HG03175 (cell line): ENCODE measurements around the gene ACHE.

Experiments
- ATAC-seq: cut with Tn5 transposase; IDR thresholded peaks from one replicate; pipeline ENCODE4 v1.9.1; 2021; ENCODE audit warnings: mild to moderate bottlenecking, moderate library complexity; ENCODE audit not compliant: unreplicated experiment

Gene ACHE

DNA sequence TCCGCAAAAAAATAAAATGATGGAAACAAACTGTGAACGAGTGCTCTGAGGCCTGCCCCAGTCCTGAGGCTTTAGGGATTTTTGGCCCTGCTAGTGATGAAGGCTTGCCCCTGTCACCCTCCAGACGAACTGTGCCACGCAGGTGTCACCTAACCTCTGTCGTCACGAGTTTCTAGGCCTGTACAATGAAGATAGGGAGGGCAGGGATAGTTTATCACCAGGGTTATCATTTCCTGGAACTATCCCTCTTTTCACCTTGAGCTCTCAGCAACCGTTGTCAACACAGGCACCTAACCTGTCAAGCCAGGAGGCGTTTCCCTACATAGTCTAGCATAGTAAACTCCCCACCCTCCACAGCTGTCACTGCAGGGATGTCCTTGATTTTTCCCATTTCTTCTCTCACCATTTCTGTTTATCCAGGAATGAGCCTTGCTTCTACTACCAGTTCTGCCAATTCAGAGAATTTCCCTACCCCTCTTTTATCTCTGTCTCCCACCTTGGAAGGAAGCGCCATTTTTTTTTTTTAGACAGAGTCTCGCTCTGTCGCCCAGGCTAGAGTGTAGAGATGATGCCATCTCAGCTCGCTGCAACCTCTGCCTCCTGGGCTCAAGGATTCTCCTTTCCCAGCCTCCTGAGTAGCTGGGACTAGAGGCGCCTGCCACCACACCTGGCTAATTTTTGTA is 2.2 kb upstream of the ACHE start:
- no peak for ATAC-seq

DNA sequence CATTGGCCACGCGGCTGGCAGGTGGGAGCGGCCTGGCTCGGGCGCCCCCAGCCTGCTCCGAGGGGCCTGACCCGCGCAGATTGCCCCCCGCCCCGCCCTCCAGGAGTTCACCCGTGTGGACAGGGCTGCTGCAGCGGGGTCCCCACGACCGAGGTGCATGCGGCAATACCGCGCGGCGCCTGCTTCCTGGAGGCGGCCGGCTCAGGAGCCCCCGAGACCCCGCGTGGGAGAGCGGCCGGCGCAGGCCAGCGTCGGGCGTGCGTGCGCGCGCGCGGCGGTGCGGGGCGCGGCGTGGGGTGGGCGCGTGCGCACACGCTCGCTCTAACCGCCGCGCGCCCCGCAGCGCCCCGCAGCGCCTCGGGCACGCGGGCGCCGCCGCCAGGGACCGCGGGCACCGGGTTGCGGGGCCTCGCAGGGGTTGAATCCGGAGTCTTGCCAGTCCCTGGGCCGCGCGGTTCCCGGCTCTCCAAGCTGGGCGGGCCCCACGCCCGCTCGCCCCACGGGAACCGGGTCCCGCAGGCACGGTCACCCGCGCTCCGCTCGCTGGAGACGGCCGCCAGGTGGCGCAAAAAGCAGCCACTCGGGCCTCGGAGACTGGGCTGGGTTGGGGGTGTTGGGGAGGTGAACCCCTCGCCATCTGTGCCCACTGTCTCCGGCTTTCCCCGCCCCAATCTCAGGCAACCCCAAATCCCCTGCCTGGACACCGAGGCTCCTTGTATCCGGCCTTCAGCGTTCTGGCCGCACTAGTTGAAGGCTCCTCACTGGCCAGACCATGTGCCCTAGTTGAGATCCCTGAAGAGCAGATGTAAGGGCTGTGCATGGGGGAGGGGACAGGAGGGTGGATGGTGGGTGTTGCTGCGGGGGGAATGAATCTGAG is 1.3 kb upstream of the ACHE start:
- no peak for ATAC-seq

DNA sequence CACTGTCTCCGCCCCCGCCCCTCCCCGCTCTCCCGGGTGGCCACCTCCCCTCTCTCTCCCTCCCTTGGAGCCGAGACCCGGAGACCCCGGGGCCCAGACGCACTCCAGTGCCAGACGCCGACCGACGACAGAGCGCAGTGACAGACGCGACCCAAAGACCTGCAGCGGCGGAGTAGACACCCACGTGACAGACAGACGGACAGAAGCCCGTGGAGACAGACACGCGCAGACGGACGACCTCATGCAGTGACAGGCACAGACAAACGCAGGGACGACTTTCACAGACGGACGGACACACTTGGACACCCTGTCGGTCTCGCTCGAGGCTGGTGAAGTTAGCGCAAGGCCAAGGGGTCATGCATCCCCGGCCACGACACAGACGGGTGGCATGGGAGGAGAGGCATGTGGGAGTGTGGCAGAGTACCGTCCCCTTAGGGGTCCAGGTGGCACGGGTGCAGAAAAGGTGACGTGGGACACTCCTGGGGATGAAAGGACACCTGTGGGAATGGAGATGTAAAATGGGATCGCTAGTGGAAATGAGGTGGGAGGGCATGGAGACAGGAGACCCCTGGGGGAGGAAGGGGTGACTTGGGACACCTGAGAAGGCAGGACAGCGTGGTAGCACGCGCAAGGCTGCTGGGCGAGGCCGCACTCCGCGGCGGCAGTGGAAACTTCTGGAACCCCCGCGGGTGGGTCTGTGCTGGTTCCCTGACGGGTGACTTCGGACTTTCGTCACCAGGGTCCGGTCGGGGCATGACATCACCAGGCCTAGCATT is 456 bp upstream of the ACHE start:
- no peak for ATAC-seq

DNA sequence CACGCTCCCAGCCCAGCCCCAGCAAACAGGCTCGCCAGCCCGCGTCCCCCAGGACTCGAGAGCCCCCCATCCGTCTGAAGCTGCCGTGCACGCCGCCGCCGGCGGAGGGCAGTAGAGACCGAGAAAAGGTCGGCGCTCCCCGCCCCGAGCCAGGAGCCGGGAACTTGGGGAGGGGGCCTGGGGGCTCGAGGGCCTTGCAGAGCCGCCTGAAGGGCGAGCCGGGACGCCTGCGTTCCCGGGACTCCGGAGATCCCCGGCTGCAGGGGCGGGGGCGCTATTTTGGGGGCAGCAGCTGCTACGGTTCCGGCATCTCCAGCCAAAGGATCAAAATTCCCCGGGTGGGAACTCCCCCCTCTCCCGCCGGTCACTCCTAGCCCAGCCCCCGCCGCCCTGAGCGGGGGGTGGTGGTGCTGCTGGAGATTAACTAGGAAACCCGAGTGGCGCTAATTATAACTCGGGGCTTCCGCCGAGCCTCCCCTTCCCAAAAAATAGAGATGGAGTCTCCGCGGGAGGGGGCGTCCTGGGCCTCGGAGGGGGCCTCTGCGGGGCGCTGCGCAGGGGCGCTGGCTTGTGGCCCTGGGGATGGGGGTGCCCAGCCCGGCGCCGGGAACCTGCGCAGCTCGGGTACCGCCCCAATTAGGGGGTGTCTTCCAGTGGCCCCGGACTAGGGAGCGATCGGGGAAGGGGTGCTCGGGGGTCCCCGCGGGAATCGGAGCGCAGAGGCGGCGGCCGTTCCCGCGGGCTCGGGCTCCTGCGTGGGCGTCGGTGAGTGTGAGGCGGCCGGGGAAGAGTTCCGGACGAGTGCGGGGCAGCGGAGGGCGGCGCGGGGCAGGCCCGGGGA is 608 bp downstream of the ACHE start:
- no peak for ATAC-seq

DNA sequence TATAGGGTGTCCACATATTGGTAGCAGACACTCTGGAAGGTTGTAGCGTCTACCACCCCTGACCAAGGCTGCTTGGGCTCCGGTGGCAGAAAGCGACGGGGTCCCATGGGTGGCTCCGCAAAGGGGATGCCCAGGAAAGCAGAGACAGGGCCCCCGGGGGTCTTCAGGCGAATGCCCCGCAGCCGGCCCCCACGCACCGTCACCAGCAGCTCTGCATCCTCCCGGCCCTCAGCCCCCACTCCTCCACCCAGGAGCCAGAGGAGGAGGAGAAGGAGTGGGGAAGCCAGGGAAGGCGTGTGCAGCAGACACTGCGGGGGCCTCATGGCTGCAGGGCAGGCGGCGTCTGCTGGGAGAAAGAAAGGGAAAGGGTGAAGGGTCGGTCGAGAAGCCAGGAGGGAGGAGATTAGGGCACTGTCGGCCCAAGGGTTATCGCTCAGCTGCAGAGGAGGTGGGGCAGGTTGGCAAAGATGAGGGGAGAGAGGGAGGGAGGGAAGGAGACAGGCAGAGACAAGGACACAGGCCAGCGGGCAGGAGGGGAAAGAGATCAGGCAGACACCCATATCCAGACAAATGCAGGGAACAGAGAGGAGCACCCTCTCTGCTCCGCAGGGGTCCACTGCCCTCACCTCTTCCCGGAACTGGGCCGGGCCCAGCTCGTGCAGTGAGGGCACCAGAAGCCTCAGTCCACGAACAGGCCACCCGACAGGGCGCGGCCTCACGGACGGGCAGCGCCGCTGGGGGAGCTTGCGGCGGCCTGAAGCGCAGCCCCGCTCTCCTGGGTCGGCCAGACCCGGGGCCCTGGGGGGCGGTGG is 1.6 kb downstream of the ACHE start:
- no peak for ATAC-seq

DNA sequence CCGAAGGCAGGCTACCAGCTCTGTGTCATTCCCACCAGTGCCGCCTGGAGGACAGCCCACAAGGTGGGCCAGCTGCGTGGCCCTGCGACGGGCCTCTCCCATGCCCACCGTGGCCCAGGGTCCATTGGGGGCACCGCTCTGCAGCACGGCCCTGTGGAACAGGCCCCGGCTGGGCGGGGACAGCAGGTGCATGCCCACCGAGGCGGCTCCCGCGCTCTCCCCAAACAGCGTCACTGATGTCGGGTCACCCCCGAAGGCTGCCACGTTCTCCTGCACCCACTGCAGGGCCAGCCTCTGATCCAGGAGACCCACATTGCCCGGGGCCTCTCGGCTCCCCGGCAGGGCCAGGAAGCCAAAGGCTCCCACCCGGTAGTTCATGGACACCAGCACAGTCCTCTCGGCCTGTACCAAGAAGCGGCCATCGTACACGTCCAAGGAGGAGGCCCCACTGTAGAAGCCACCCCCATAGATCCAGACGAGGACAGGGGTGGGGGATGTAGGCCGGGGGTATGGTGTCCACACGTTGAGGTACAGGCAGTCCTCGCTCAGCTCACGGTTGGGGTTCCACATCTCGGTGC is 2.3 kb downstream of the ACHE start:
- no peak for ATAC-seq

DNA sequence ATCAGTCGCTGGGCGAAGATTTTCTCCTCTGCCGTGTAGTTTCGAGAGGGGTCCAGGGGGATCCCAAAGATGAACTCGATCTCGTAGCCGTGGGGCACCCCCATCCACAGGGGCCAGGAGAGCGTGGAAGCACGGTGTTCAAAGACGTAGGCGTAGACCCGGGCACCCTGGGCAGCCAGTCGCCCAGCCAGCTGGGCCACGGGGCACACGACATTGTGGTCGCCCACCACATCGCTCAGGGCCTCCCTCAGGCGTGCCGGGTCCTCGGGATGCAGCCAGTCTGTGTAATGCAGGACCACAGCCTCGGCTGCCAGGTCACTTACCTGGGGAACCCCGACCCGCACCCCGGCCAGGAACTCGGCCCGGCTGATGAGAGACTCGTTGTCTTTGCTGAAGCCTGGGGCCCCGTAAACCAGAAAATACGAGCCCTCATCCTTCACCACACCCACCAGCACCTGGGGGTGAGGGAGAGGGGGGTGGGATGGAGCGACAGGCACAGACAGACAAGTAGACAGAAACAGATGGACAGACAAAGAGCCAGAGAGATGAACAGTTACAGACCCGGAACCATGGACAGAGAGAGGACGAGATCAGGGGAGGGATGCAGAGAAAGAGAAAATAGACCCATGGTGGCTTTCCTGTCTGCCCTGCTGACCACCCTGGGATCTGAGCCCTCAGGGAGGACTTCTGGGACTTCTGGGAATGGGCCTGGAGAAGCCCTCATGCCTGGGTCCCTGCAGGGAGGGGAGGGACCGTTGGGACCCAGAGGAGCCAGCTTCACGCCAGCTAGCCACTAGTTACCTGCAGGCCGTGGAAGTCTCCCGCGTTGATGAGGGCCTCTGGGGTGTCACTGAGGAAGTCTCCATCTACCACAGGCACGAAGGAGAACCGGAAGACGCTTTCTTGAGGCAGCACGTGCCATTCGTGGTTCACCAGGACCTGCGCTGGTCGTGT is 3.0 kb downstream of the ACHE start:
- ATAC-seq: no peak

DNA sequence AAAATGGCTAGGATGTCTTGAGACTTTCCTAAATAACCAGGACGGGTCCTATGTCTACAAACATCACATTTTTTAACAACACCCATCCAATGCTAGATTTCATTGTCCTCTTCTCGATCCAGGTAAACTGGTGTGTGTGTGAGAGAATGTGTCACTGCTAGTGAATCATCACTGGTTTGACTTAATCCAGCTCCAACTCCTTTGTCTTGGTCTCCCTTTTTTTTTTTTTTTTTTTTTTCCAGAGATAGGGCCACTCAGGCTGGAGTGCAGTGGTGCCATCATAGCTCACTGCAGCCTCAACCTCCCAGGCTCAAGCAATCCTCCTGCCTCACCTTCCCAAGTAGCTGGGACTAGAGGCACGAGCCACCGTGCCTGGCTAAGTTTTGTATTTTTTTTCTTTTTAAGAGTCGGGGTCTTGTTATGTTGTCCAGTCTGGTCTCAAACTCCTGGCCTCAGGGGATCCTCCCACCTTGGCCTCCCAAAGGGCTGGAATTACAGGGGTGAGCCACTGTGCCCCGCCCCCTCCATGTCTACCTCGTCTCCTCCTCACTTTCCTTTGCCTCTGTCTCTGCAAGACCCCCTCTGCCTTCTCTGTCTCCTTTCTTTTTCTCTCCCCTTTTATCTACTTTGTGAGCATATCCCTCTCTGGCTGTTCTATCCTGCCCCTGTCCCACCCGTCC is 4.0 kb downstream of the ACHE start:
- no peak for ATAC-seq

DNA sequence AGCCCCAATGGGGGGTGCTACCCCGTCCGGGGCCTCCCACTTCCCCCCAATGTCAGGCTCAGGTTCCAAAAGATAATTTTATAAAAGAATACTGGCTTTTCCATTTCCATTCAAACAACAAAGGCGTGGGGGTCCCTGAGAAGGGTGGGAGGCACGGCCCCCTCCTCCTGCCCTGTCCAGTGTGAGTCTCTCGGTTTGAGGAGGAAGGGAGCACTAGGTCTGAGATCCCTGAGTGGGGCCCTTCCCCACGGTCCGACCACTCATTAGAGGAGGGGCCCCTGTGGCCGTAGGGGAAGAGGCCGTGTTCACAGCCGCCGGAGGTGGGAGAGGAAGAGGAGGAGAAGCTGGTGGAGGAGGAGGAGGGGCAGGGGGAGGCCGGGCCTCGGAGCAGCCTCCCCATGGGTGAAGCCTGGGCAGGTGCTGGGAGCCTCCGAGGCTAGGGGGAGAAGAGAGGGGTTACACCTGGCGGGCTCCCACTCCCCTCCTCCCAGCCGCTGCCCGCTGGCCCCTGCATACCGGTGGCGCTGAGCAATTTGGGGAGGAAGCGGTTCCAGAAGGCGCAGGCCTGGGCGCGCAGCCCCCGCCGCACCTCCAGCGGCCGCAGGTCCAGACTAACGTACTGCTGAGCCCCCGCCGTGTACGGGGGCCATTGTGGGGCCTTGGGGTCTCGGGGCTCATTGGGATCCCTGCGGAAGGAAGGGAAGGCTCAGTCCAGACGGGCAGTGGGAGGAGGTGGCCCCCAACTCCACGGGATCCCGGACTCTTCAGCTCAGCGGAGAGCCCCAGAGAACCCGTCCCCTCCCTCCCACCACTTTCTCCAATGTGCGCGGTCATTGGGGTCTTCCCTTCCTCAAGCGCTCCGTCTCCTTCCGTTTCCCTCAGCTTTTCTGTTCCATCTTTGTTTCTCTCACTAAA is 4.8 kb downstream of the ACHE start:
- ATAC-seq: no peak

DNA sequence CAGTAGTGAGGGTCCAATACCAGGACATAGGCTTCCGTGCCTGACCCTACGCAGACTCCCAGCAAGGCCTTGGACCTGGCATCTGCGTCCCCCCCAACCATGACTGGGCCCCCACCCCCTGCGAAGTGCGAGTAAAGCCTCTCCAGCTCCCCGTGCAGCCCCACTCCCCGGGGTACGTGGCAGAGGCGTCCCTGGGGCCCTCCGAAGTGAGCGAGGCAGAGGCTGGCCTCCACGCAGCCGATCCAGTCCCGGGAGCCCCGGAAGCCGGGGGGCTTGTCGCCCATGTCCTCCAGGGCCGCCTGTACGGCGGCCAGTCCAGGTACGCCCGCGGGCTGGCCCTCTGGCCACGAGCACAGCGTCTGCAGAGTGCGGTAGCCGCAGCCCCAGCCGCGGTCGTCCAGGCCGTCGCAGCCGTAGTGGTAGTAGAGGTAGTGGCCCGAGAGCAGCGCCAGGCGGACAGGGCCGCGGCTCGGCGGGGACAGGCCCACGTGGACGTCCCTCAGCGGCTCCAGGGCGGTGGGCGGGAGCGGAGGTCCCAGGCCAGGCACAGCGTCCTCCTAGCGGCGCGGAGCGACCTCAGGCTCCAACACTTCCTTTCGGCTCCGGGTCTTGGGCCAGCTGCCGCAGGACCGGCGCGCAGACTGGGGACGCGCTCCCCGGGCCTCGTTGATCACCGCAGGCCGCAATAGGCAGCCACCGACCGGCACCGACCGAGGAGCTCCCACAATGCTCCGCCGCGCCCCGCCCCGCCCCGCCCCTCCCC is 6.5 kb downstream of the ACHE start, which contains the start of gene UFSP1:
UFSP1 (minus strand) TSS at position 728 of the 763 bp plus-strand sequence; CDS start at position 284, 444 bp downstream.
- ATAC-seq: peak; percentile 23

DNA sequence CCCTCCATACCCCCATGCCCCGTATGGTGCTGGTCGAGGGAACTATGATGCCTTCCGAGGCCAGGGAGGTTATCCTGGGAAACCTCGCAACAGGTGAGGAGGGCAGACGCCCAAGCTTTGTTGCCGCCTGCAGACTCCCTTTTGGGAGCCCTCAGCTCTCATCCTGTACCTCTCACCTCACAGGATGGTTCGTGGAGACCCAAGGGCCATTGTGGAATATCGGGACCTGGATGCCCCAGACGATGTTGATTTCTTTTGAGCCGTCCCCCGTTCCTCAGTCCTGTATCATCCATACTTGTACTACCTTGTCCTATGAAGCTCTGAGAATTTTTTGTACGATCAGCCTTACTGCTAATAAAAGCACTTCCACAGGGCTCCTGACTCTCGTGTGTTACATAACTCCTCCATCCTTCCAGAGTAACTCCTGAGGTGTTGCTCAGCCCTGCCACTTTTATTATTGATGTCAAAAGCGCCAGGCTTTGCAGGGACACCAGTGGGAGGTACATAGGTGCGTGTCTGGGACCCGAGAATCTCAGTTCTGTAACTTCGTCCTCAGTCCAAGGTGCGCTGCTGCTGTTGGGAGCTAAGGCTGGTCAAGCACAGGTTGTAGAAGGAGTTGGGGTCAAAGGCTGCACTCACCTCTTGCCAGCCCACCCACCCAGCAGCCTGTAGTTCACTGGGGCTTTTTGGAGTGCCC is 7.2 kb downstream of the ACHE start:
- ATAC-seq: no peak

DNA sequence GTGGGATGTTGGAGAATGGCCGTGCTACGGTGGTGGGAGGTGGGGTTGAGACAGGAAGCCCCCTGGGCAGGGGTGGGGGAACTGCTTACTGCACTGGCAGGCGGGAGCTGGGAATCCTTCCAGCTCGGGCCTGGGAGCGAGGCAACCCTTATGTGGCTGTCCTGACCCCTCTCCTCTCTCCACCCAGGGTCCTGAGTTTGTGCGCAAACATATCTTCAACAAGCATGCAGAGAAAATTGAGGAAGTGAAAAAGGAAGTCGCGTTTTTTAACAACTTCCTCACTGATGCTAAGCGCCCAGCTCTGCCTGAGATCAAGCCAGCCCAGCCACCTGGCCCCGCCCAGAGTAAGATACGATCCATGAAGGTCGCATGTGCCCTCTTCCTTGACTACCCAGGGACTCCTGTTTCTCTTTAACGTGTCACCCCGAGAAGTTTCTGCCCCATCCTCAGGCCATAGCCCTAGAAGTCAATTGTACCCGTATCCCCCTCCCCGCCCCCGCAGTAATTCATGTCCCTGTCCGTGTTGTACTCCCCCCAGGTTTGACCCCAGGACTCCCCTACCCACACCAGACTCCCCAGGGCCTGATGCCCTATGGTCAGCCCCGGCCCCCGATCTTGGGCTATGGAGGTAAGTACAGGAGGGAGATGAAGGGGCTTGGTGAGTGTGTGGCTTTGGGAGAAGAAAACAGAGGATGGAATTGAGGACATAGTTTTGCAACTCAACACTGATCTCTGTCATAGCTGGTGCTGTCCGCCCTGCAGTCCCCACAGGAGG is 8.0 kb downstream of the ACHE start:
- peak; percentile 52 for ATAC-seq

DNA sequence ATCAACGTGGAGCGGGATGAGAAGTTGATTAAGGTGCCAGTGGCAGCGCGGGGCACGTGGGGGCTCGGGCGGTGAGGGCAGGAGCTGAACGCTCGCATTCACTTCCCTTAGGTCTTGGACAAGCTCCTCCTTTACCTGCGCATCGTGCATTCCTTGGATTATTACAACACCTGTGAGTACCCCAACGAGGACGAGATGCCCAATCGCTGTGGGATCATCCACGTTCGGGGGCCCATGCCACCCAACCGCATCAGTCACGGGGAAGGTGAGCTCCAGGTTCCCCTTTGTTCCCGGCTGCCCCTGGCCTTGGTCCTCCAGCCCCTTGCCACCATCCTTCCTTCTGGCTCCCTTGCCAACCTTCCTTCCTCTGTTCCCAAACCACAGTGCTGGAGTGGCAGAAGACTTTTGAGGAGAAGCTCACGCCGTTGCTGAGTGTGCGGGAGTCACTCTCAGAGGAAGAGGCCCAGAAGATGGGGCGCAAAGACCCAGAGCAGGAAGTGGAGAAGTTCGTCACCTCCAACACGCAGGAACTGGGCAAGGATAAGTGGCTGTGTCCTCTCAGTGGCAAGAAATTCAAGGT is 8.7 kb downstream of the ACHE start:
- ATAC-seq: no peak
